HG02870 (cell line): ENCODE data around the gene IL36A.

ENCODE experiments used
- ATAC-seq: cut with Tn5 transposase; IDR thresholded peaks from one replicate; pipeline ENCODE4 v1.9.1; 2021; ENCODE audit warnings: mild to moderate bottlenecking, moderate library complexity; ENCODE audit not compliant: unreplicated experiment

The IL36A gene

GRCh38 chr2:113046465-113046864, 41.2 kb downstream of the IL36A start:
- no peak for ATAC-seq

GRCh38 chr2:113050921-113051895, 45.9 kb downstream of the IL36A start:
- ATAC-seq = no peak

GRCh38 chr2:113052396-113052917, 47.2 kb downstream of the IL36A start, which contains the start of gene IL36B:
IL36B (minus strand) TSS chr2:113052867.
- ATAC-seq = no peak

- no peak for ATAC-seq
Observed at GRCh38 chr2:113053666-113054065, 48.4 kb downstream of the IL36A start.

GRCh38 chr2:113054066-113054465, 48.8 kb downstream of the IL36A start:
- no peak for ATAC-seq

- ATAC-seq = no peak
Observed at GRCh38 chr2:113056521-113056920, 51.3 kb downstream of the IL36A start.

- no peak for ATAC-seq
Observed at GRCh38 chr2:113057117-113057516, 51.9 kb downstream of the IL36A start.
